ENCODE measurements around the gene CAPS2.

GRCh38 chr12:75345531-75345930 is 15.4 kb upstream of the CAPS2 start:
- TF ChIP-seq CTCF (IDR thresholded peaks at IDR 0.05) (no peak), POLR2A (IDR thresholded peaks at IDR 0.05) (no peak), POLR2AphosphoS5 (IDR thresholded peaks at IDR 0.05) (no peak)

All from suprapubic skin (tissue), 4 donors.